Endothelial cell of umbilical vein (primary cell): Measurements from ENCODE around the gene MTR.

Experiments used
- CTCF ChIP-seq, 2 donors: IDR thresholded peaks; 1 replicate in 1 of 2; 2 replicates in 1 of 2; pipeline ENCODE4 v1.5.1; 2011; ENCODE audit warnings: low read length in 2 of 2, mild to moderate bottlenecking in 2 of 2, moderate library complexity in 2 of 2, control low read depth in 1 of 2, inconsistent platforms in 1 of 2, low read depth in 1 of 2; ENCODE audit not compliant: insufficient read depth in 1 of 2; ENCODE audit errors: extremely low read depth in 1 of 2
- EZH2 ChIP-seq: IDR thresholded peaks from 2 replicates; pipeline ENCODE4 v1.6.1; 2012; ENCODE audit warnings: borderline replicate concordance, low read depth, mild to moderate bottlenecking, moderate library complexity, low read length, inconsistent platforms; ENCODE audit not compliant: severe bottlenecking
- FOS ChIP-seq: IDR thresholded peaks from 2 replicates; pipeline ENCODE4 v1.6.1; 2011; ENCODE audit warnings: mild to moderate bottlenecking, low read length, moderate library complexity, borderline replicate concordance; ENCODE audit not compliant: insufficient read depth
- GATA2 ChIP-seq: IDR thresholded peaks from 2 replicates; pipeline ENCODE4 v1.7.0; 2011; ENCODE audit warnings: low read depth, mild to moderate bottlenecking, moderate library complexity, mixed read lengths, low read length; ENCODE audit not compliant: insufficient read length, insufficient read depth
- MAX ChIP-seq: IDR thresholded peaks from 2 replicates; pipeline ENCODE4 v1.6.1; 2011; ENCODE audit not compliant: insufficient read depth, insufficient read length
- MYC ChIP-seq: IDR thresholded peaks from one replicate; pipeline ENCODE4 v1.6.1; 2011; ENCODE audit warnings: mild to moderate bottlenecking, low read depth, low read length
- POLR2A ChIP-seq: IDR thresholded peaks from 2 replicates; pipeline ENCODE4 v1.6.1; 2012; ENCODE audit warnings: low read depth, mild to moderate bottlenecking, control low read depth, low read length
- POLR2AphosphoS5 ChIP-seq: IDR thresholded peaks from 2 replicates; pipeline ENCODE4 v1.6.1; 2012; ENCODE audit warnings: low read depth, mild to moderate bottlenecking, control low read depth, low read length, moderate library complexity; ENCODE audit not compliant: insufficient read depth

- TF ChIP-seq CTCF (IDR thresholded peaks at IDR 0.05; ENCODE audit: extremely low read depth in 1 of 2, insufficient read depth in 1 of 2, low read depth in 1 of 2, low read length in 2 of 2): no peak
- no peak for TF ChIP-seq POLR2AphosphoS5
- no peak for TF ChIP-seq EZH2
- TF ChIP-seq POLR2A: no peak
- no peak for TF ChIP-seq GATA2
- TF ChIP-seq FOS: no peak
- TF ChIP-seq MYC: no peak
- TF ChIP-seq MAX: no peak
These were observed 35.5 kb downstream of the MTR start for GRCh38 chr1:236830560-236830959.
